Liver (tissue), 9 donors: ENCODE results near the gene SLC37A2. TPM values are rescaled to one million over a fixed set of nuclear protein-coding genes. Genes with fewer than 3 reads are reported as not detected.

Source experiments
- DNase-seq: peaks from one replicate; pipeline ENCODE4 v3.0.0-alpha.2; 2017; ENCODE audit warnings: low spot score
- H3K27ac ChIP-seq, 2 donors: one replicate each; pipeline ENCODE4 v1.7.0; 2013; ENCODE audit warnings: inconsistent platforms in 2 of 2, low read length in 2 of 2, control low read depth in 1 of 2, low read depth in 1 of 2, mild to moderate bottlenecking in 1 of 2
- H3K27me3 ChIP-seq, 4 donors: one replicate each; pipeline versions ENCODE4 v1.6.1 to v1.7.0; 2013; ENCODE audit warnings: low read length in 3 of 4, inconsistent platforms in 1 of 4, mild to moderate bottlenecking in 1 of 4, moderate library complexity in 1 of 4; ENCODE audit not compliant: control insufficient read depth in 4 of 4, insufficient read depth in 4 of 4
- H3K36me3 ChIP-seq, 4 donors: one replicate each; pipeline versions ENCODE4 v1.6.1 to v1.7.0; 2013; ENCODE audit warnings: low read length in 3 of 4, mild to moderate bottlenecking in 3 of 4, low read depth in 1 of 4, moderate library complexity in 1 of 4; ENCODE audit not compliant: control insufficient read depth in 4 of 4, insufficient read depth in 3 of 4
- H3K4me1 ChIP-seq, 4 donors: one replicate each; pipeline versions ENCODE4 v1.6.1 to v1.7.0; 2013; ENCODE audit warnings: low read length in 3 of 4, mild to moderate bottlenecking in 3 of 4, moderate library complexity in 1 of 4; ENCODE audit not compliant: control insufficient read depth in 4 of 4, insufficient read depth in 4 of 4
- H3K4me3 ChIP-seq, 3 donors: one replicate each; pipeline versions ENCODE4 v1.6.1 to v1.7.0; 2013; ENCODE audit warnings: low read length in 3 of 3, control low read depth in 1 of 3, low read depth in 1 of 3, mild to moderate bottlenecking in 1 of 3
- H3K9ac ChIP-seq, 2 donors: one replicate each; pipeline ENCODE4 v1.7.0; 2013; ENCODE audit warnings: low read length in 2 of 2, mild to moderate bottlenecking in 2 of 2, moderate library complexity in 2 of 2, control low read depth in 1 of 2, low read depth in 1 of 2
- H3K9me3 ChIP-seq, 4 donors: one replicate each; pipeline versions ENCODE4 v1.6.1 to v1.7.0; 2013; ENCODE audit warnings: low read length in 3 of 4; ENCODE audit not compliant: control insufficient read depth in 4 of 4
- EGR1 ChIP-seq, 2 donors: IDR thresholded peaks; 2 replicates each; pipeline ENCODE4 v1.6.1; 2016 to 2018; ENCODE audit warnings: antibody characterized with exemption in 2 of 2, low read depth in 2 of 2
- FOXA1 ChIP-seq: IDR thresholded peaks from 2 replicates; pipeline ENCODE4 v1.6.1; 2016; ENCODE audit warnings: antibody characterized with exemption
- FOXA2 ChIP-seq: IDR thresholded peaks from 2 replicates; pipeline ENCODE4 v1.6.1; 2016; ENCODE audit warnings: antibody characterized with exemption
- GABPA ChIP-seq, 2 donors: IDR thresholded peaks in 1 of 2; conservative IDR thresholded peaks in 1 of 2; 2 replicates each; pipeline ENCODE4 v1.6.1; 2016; ENCODE audit warnings: antibody characterized with exemption in 2 of 2, mild to moderate bottlenecking in 1 of 2, moderate library complexity in 1 of 2
- HNF4A ChIP-seq, 2 donors: conservative IDR thresholded peaks; 2 replicates each; pipeline ENCODE4 v1.6.1; 2016; ENCODE audit warnings: antibody characterized with exemption in 2 of 2, mild to moderate bottlenecking in 2 of 2
- HNF4G ChIP-seq: IDR thresholded peaks from 2 replicates; pipeline ENCODE4 v1.6.1; 2016; ENCODE audit warnings: antibody characterized with exemption
- JUND ChIP-seq, 2 donors: IDR thresholded peaks; 2 replicates each; pipeline ENCODE4 v1.6.1; 2016; ENCODE audit warnings: antibody characterized with exemption in 2 of 2
- MAX ChIP-seq: IDR thresholded peaks from 2 replicates; pipeline ENCODE4 v1.6.1; 2016; ENCODE audit warnings: antibody characterized with exemption
- NR2F2 ChIP-seq: IDR thresholded peaks from 2 replicates; pipeline ENCODE4 v1.6.1; 2016; ENCODE audit warnings: antibody characterized with exemption
- RAD21 ChIP-seq, 2 donors: IDR thresholded peaks; 2 replicates each; pipeline ENCODE4 v1.6.1; 2016; ENCODE audit warnings: antibody characterized with exemption in 2 of 2, mild to moderate bottlenecking in 2 of 2
- RXRA ChIP-seq, 2 donors: IDR thresholded peaks; 2 replicates each; pipeline ENCODE4 v1.6.1; 2017 to 2018; ENCODE audit warnings: antibody characterized with exemption in 2 of 2, mild to moderate bottlenecking in 1 of 2
- SP1 ChIP-seq: IDR thresholded peaks from 2 replicates; pipeline ENCODE4 v1.6.1; 2018; ENCODE audit warnings: antibody characterized with exemption, mild to moderate bottlenecking
- TAF1 ChIP-seq: conservative IDR thresholded peaks from 2 replicates; pipeline ENCODE4 v1.6.1; 2016; ENCODE audit warnings: antibody characterized with exemption, mild to moderate bottlenecking
- YY1 ChIP-seq: IDR thresholded peaks from 2 replicates; pipeline ENCODE4 v1.6.1; 2016; ENCODE audit warnings: antibody characterized with exemption, mild to moderate bottlenecking
- ZBTB33 ChIP-seq: IDR thresholded peaks from 2 replicates; pipeline ENCODE4 v1.6.1; 2016; ENCODE audit warnings: antibody characterized with exemption
- WGBS: extraction: QIAGEN DNeasy Blood & Tissue Kit; methylation state at CpG from one replicate; pipeline ENCODE4 v1.1.7; 2013; 5-methylcytosine and 5-hydroxymethylcytosine counted together
- polyA plus RNA-seq, 2 donors: library from polyadenylated mRNA; stranded (reverse) in 1 of 2; unstranded in 1 of 2; fragments of 200-250 nt in 1 of 2; fragments of >200 nt in 1 of 2; fragmentation: Nextera tagmentation in 1 of 2; extraction: Ambion mirVana in 1 of 2; gene quantifications; one replicate each; pipeline versions ENCODE4 v1.2.1 to v1.2.3, GENCODE V29; 2013 to 2015
- total RNA-seq, 2 donors: library from RNA; depleted of rRNA; stranded (reverse); fragments of >200 nt; gene quantifications; one replicate each; pipeline ENCODE4 v1.2.3, GENCODE V29; 2014
- TF ChIP-seq, protein P1 (sequence below): IDR thresholded peaks from 2 replicates; pipeline ENCODE4 v1.6.1; 2016; ENCODE audit warnings: antibody characterized with exemption, mild to moderate bottlenecking
- TF ChIP-seq, protein P2 (sequence below): fragments of 150-350 bp; IDR thresholded peaks from 2 replicates; pipeline ENCODE4 v1.5.1; 2017; ENCODE audit warnings: improper control_type of control experiment, low read depth, low read length; ENCODE audit not compliant: missing input control
- TF ChIP-seq, protein P3 (sequence below): IDR thresholded peaks from 2 replicates; pipeline ENCODE4 v1.6.1; 2016; ENCODE audit warnings: antibody characterized with exemption
- donor health status: healthy.
- donor health status: healthy.
- donor health status: healthy.
- donor health status: healthy.
- donor health status: healthy.

SLC37A2 gene
- total and polyA plus RNA-seq, 4 donors: 0.51 to 12.3 (median 5.6) TPM

GRCh38 chr11:125138966-125139365, 75.9 kb downstream of the SLC37A2 start:
- H3K9ac ChIP-seq: no peak overlapping the region
- H3K9me3 ChIP-seq: no peaks in the 10 kb centered on the region
- H3K27me3 ChIP-seq: no peaks in the 10 kb centered on the region
- no peak overlapping the region for H3K27ac ChIP-seq
- 92% methylated on average over 8 of the region's 8 CpGs for WGBS
- no peak for DNase-seq
- no peaks in the 10 kb centered on the region for H3K36me3 ChIP-seq
- TF ChIP-seq JUND (IDR thresholded peaks at IDR 0.05) (no peak), NR2F2 (no peak), GABPA (IDR thresholded peaks at IDR 0.05 in 1 of 2, conservative IDR thresholded peaks at IDR 0.05 in 1 of 2) (no peak), FOXA1 (no peak), TAF1 (no peak), RAD21 (IDR thresholded peaks at IDR 0.05) (no peak), EGR1 (IDR thresholded peaks at IDR 0.05; ENCODE audit: low read depth in 2 of 2) (no peak), ZBTB33 (no peak), YY1 (no peak), HNF4G (no peak), FOXA2 (no peak), HNF4A (conservative IDR thresholded peaks at IDR 0.05) (no peak), RXRA (IDR thresholded peaks at IDR 0.05) (no peak), MAX (no peak), SP1 (no peak)
- TF ChIP-seq, protein P1, sequence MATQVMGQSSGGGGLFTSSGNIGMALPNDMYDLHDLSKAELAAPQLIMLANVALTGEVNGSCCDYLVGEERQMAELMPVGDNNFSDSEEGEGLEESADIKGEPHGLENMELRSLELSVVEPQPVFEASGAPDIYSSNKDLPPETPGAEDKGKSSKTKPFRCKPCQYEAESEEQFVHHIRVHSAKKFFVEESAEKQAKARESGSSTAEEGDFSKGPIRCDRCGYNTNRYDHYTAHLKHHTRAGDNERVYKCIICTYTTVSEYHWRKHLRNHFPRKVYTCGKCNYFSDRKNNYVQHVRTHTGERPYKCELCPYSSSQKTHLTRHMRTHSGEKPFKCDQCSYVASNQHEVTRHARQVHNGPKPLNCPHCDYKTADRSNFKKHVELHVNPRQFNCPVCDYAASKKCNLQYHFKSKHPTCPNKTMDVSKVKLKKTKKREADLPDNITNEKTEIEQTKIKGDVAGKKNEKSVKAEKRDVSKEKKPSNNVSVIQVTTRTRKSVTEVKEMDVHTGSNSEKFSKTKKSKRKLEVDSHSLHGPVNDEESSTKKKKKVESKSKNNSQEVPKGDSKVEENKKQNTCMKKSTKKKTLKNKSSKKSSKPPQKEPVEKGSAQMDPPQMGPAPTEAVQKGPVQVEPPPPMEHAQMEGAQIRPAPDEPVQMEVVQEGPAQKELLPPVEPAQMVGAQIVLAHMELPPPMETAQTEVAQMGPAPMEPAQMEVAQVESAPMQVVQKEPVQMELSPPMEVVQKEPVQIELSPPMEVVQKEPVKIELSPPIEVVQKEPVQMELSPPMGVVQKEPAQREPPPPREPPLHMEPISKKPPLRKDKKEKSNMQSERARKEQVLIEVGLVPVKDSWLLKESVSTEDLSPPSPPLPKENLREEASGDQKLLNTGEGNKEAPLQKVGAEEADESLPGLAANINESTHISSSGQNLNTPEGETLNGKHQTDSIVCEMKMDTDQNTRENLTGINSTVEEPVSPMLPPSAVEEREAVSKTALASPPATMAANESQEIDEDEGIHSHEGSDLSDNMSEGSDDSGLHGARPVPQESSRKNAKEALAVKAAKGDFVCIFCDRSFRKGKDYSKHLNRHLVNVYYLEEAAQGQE: no peak
- TF ChIP-seq, protein P2, sequence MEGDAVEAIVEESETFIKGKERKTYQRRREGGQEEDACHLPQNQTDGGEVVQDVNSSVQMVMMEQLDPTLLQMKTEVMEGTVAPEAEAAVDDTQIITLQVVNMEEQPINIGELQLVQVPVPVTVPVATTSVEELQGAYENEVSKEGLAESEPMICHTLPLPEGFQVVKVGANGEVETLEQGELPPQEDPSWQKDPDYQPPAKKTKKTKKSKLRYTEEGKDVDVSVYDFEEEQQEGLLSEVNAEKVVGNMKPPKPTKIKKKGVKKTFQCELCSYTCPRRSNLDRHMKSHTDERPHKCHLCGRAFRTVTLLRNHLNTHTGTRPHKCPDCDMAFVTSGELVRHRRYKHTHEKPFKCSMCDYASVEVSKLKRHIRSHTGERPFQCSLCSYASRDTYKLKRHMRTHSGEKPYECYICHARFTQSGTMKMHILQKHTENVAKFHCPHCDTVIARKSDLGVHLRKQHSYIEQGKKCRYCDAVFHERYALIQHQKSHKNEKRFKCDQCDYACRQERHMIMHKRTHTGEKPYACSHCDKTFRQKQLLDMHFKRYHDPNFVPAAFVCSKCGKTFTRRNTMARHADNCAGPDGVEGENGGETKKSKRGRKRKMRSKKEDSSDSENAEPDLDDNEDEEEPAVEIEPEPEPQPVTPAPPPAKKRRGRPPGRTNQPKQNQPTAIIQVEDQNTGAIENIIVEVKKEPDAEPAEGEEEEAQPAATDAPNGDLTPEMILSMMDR: no peak
- TF ChIP-seq, protein P3, sequence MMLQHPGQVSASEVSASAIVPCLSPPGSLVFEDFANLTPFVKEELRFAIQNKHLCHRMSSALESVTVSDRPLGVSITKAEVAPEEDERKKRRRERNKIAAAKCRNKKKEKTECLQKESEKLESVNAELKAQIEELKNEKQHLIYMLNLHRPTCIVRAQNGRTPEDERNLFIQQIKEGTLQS: no peak
- H3K4me1 ChIP-seq: peaks cover 0 to 6% (median 0%) of the 10 kb centered on the region in 4 donors
- H3K4me3 ChIP-seq: no peak overlapping the region
